ENCODE data around the gene ACTR5. TPM values are rescaled to one million over a fixed set of nuclear protein-coding genes. Genes with fewer than 3 reads are reported as not detected.

ACTR5 gene
- total RNA-seq, 1 experiment from 2014 or later, result 22.0 TPM

- Histone ChIP-seq H3K4me2 (ENCODE audit: low read length) (0 out of 2 replicates have a peak overlapping the region, but pooled peaks have one; percentile 7), H3K9me2 (ENCODE audit: insufficient read depth) (no peaks in the 10 kb centered on the region), H3K79me2 (ENCODE audit: insufficient read depth, low read length) (no peaks in the 10 kb centered on the region), H3K27me3 (ENCODE audit: insufficient read depth, low read length) (no peaks in the 10 kb centered on the region), H3K27ac (ENCODE audit: low read depth, low read length) (no peak overlapping the region), H2AFZ (ENCODE audit: low read depth, low read length, poor library complexity, severe bottlenecking) (no peak overlapping the region), H3K36me3 (ENCODE audit: control insufficient read depth in 1 of 2, insufficient read depth in 2 of 2, low read length in 2 of 2) (peaks cover 22 to 43% of the 10 kb centered on the region in 2 experiments; a peak in 3 of 4 replicates), H4K20me1 (ENCODE audit: insufficient read depth) (no peaks in the 10 kb centered on the region), H3K9me3 (ENCODE audit: control insufficient read depth in 1 of 2, insufficient read depth in 1 of 2, low read depth in 1 of 2, low read length in 2 of 2) (no peaks in the 10 kb centered on the region), H3K9ac (ENCODE audit: low read length) (no peak overlapping the region), H3K4me1 (ENCODE audit: control insufficient read depth in 1 of 2, insufficient read depth in 2 of 2, low read length in 2 of 2) (peaks cover 40 to 58% of the 10 kb centered on the region in 2 experiments), H3K4me3 (replicated peaks in 1 of 2; ENCODE audit: low read depth in 1 of 2, low read length in 2 of 2) (no peak overlapping the region)
- no peak for ATAC-seq
- intact Hi-C loops (cut with micrococcal nuclease), result no loop called here
- DNase-seq (ENCODE audit: low read depth, low spot score), result no peak
- POLR2A ChIA-PET, result no interaction called here
- CTCF ChIA-PET, result interaction anchor here (1.1 kb wide), 1 partner anchor 104 kb away, joined by 3 read pairs; no protein-coding TSS in a partner anchor
- TF ChIP-seq REST (IDR thresholded peaks at IDR 0.05; ENCODE audit: low read depth), result no peak
- peak; percentile 62 for TF ChIP-seq TCF7L2 (IDR thresholded peaks at IDR 0.05; ENCODE audit: borderline replicate concordance, extremely low read depth, insufficient read depth, insufficient read length)
- TF ChIP-seq SRF (IDR thresholded peaks at IDR 0.05; ENCODE audit: low read depth), result no peak
- no peak for TF ChIP-seq CEBPB (IDR thresholded peaks at IDR 0.05; ENCODE audit: low read depth)
- TF ChIP-seq ZBTB33 (IDR thresholded peaks at IDR 0.05; ENCODE audit: extremely low read depth, insufficient replicate concordance, low read length), result no peak
- TF ChIP-seq EZH2 (IDR thresholded peaks at IDR 0.05), result no peak
- TF ChIP-seq ZFX (IDR thresholded peaks at IDR 0.05), result no peak
- no peak for TF ChIP-seq SIN3A (IDR thresholded peaks at IDR 0.05; ENCODE audit: low read depth)
- BruUV-seq (replicated peaks), result no TSS peak
- RAD21 ChIA-PET (ENCODE audit: low non-redundant PET in 1 of 2, low total read pairs in 2 of 2, uncharacterized antibody in 2 of 2, unreplicated experiment in 2 of 2), result no interaction called here
Measured at GRCh38 chr20:38762174-38762573, 13.9 kb downstream of the ACTR5 start.

All from HCT116 (cell line).